ENCODE data around the gene DENND1A.
"Not testable (repeated sequence)": the region's sequence is repeated elsewhere in the genome, so short reads cannot be mapped to it uniquely, and the experiment has no call there.

The DENND1A gene

DNA sequence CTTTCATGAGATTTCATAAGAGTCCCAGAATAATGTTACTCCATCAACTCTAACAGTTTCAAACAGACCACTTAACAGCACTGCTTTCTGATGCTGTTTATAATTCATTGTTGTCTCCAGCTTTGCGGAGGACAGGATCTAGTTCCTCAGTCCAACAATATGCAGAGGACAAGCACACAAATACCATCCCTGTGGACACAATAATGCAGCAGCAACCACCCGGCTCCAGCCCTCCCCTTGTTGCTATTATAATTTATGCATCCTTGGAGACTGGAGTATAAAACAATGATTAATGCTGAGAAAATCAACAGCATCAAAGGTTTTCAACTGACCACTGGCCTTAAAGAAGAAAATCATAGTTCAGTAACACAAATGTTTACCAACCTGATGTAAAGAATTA, 108.3 kb downstream of the DENND1A start:
- no peak for DNase-seq (ENCODE audit: low read depth in 3 of 3, low spot score in 1 of 3)

DNA sequence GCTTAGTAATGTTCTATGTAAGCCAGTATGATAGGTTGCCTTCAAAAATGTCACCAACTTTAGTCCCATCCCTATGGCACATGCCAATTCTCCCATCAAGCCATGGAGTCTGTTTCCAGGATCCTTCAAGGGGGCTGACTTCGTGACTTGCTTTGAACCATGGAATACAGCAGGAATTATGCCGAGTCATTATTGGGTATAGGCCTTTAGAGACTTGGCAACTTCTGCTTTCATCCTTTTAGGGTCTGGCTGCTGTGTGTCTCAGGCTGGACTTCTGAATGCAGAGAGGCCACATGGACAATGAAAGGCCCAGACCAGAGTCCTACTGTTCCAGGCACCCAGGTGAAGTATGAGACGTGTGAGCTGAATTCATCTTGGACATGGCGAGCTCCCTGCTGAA, 109.8 kb downstream of the DENND1A start:
- DNase-seq (ENCODE audit: low read depth in 3 of 3, low spot score in 1 of 3), result no peak

DNA sequence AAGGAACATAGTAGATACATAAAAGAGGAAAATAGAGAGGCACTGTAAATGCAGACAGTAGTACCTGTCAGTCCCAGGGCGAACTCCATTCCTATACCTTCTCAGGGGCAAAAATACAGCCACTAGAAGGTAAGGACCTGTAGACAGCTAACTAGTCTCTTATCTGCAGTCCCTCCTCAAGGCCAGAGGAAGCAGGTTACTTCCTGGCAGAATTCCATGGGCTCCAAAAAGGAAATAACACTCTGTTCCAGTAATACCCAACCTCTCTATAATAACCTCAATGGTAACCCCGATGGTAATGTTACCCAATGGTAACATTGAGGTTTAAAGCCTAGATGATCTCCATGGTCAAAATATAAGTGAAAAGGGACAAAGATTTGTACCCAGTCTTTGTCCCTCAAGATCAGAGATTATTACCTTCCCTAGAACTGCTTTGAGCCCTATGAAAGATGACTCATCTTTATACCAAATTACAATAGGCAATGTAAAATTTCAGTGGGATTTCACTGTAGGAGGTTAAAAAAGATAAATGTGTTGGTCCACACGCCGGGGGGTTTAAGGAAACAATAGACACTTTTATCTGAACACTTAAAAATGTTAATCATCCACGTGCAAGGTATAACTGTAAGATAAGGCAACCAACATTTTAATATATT, 113.0 kb downstream of the DENND1A start:
- no peak for DNase-seq (ENCODE audit: low read depth in 3 of 3, low spot score in 1 of 3)

DNA sequence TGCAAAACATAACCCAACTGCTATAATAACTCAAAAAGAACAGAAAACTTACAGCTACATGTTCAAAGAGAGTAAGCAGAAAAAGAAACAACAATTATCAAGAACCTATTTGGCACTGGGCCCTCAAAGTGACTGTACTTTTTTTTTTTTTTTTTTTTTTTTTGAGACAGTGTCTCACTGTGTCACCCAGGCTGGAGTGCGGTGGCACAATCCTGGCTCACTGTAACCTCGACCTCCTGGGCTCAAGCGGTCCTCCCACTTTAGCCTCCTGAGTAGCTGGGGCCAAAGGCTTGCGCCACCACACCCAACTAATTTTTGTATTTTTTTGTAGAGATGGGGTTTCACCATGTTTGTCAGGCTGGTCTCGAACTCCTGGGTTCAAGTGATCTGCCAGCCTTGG, 114.1 kb downstream of the DENND1A start:
- DNase-seq (ENCODE audit: low read depth in 3 of 3, low spot score in 1 of 3), result not testable (repeated sequence)

DNA sequence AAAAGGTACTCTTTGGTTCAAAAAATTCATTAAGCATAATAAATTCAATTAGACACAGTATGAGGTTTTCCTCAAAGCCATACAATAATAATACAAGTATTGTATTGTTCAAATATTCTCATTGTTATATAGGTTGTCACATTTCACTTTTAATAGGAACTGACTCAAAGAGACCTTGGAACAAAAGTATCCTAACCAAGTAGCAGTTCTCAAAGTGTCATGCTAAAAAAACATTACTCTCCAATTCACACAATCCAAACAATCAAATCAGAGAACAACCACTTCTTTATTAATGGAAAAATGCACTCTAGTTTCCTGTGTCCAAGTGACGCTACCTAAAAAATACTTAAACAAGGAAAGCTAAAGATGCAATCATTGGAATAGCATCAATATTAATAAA, 115.4 kb downstream of the DENND1A start:
- no peak for DNase-seq (ENCODE audit: low read depth in 3 of 3, low spot score in 1 of 3)

DNA sequence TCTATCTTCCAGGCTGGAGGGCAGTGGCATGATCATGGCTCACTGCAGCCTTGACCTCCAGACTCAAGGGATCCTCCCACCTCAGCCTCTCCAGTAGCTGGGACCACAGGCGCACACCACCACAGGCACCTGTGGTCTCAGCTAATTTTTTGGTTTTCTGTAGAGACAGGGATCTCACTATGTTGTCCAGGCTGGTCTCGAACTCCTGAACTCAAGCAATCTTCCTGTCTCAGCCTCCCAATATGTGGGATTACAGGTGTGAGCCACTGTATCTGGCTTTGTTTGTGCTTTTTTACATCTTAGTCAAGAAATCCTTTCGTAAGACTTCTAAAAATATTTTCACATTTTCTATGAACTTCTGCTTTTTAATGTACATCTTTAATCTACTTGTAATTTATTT, 116.9 kb downstream of the DENND1A start:
- DNase-seq (ENCODE audit: low read depth in 3 of 3, low spot score in 1 of 3), result no peak

DNA sequence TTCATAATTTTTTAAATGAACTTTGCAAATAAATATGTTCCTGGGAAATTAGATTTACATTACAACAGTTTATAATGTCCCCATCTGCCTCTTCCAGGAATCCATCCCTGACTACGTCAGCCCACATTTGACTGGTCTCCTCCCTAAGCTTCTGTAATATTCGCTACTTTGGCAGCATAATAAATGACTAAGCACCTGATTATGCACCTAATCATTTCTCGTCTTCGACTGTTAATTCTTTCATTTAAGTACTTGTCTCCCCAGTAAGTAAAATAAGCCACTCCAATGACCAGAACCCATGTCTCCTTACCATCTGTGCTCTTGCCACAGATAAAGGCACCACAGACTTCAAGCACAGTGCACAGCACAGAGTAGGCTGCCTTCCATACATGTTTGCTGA, 122.7 kb downstream of the DENND1A start:
- DNase-seq (ENCODE audit: low read depth in 3 of 3, low spot score in 1 of 3), result no peak

DNA sequence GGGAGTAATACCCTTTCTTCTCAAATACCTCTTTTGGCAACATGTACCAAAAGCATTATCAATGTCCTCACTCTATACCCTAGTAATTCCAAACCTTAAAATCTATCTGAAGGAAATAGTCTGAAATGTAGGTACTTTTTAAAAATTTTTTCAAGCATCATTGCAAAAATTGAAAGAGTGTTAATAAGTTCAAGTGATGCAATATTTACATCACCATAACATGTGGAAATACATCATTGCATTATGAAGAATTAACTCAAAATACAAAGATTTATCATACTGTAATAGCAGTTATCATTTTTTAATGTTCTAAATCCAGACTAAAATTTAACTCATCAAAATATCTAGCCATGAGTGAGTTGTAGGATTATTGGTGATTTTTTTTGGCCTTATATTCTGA, 123.1 kb downstream of the DENND1A start:
- no peak for DNase-seq (ENCODE audit: low read depth in 3 of 3, low spot score in 1 of 3)

DNA sequence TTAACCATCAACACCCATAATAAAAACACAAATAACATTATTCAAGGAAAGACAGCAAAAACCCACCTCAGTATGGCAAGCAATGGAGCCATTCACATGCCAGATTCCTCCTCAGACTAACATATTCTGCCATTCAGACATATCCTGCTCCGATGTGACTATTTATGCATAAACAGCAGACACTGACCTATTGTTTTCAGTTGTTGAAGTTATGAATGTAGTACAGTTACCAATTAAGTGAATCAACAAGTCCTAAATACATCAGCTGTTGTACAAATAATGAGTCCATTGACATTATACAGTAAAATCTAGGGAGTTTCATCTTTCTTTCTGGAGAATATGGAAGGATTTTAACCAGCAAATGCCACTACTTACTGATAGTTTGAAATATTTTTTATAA, 131.7 kb downstream of the DENND1A start:
- no peak for DNase-seq (ENCODE audit: low read depth in 3 of 3, low spot score in 1 of 3)

DNA sequence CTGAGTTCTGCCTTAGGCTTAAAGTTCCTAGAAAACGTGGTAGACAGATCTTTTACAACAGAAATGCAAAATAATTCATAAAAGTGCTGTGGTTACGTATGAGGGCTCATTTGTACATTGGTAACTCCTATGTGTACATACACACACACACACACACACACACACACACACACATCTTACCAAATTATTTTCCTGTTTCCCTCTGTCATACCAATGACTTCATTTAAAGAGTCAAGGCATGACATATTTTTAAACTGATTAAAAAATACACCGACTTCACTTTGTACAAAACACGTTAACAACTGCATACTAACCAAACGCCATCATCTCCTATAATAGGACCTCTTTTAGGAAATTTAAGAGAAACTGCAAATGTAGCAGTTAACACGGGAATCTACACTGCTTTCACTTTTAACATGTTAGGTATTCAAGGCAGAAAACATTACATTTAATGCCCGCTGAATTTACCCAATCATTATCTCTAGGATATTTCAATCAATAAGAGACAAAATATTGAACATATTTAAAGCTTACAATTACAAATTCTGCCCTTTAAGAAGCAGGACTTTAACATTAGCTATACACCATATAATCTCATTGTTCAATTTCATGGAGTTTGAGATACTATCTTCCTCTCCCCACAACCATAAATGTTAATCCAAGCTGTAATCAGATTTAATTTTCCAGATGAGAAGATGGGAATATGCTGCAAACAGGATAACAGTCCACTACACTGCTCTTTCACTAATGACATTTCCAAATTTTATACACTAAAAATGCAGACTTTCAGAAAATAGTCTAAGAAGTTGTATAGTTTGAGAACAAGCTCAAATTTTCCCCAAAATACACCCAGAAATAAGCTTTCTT, 133.1 kb downstream of the DENND1A start:
- no peak for DNase-seq (ENCODE audit: low read depth in 3 of 3, low spot score in 1 of 3)

DNA sequence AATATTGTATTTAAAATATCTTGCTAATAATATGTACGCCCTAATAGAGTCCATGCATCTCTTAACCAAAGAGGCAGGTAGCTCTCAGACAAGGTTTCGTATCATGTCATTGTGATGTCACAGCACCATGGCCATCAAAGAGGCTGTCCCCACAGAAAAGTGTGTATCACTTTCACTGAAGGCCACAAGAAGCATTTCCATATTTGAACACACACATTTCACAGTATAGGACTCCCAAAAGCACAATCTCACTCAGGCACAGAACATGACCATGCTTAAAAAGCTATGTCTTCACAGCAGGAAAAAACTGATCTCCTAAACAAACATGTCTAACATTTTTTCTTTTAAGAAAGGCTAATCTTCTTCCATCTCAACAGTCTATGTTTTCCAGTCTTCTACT, 133.8 kb downstream of the DENND1A start:
- no peak for DNase-seq (ENCODE audit: low read depth in 3 of 3, low spot score in 1 of 3)

DNA sequence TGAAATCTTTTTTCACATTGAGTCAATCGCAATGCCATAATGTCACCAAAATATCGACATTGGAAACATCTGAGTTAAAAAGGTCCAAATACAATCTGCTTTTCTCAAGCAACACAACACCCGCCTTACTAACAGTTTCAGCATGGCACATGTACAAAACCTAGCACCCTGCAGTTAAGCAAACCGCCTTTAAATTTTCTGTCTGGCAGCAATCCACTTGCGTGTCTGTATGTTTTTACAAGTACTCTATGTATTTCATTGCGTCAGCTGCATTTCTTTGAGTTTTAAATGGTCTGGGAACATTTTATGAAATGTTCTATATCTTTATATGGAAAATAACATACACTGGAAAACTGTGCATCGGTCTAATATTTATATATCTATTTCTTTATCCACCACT, 134.6 kb downstream of the DENND1A start:
- DNase-seq (ENCODE audit: low read depth in 3 of 3, low spot score in 1 of 3), result no peak

DNA sequence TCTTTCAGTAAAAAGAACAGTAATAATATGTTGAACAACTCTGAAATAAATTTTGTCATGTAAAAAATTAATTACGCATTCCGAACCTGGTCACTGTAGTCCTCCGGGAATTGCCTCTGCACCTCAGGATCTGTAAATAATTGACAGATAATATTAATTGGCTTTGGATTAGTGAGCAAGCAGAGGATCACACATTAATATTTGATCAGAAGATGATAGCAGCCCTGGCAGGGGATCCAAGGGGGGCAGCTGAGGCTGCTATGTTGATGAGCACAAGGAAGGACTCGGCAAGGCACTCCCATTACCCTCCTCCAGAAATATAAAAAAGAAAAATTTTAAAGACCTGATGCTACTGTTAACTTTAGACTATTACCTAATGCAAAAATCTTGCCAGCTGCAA, 137.4 kb downstream of the DENND1A start:
- DNase-seq (ENCODE audit: low read depth in 3 of 3, low spot score in 1 of 3), result no peak

DNA sequence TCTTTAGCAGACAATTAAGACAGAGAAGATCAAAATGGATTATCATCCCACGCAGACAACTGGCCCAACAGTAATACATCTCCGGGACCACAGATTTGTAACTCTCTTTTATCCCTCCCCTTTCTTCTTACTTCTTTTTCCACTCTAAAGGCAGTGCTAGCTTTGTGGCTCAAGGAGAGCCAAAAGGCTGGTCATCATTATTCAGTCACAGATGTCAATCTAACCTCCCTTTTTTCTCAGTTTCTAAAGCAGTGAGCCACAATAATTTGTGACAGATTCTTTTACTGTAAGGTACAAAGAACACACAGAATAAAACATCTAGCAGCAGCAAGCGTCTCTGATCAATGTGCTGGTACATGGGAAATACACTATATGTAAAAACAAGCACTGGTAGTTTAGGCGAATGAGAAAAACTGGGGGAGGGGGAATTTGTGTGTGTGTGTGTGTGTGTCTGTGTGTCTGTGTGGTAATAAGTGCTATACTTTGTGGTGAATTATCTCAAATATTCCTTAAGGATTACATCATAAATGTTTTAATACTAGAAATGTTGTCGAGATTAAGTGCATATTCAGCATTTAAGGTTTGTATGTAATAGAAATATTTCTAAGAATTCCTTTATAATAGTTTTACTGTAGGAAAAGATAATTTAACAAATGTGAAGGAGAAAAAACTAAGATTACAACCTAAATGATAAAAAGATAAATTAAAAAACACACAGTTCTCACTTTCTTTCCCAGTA, 140.2 kb downstream of the DENND1A start:
- no peak for DNase-seq (ENCODE audit: low read depth in 3 of 3, low spot score in 1 of 3)

DNA sequence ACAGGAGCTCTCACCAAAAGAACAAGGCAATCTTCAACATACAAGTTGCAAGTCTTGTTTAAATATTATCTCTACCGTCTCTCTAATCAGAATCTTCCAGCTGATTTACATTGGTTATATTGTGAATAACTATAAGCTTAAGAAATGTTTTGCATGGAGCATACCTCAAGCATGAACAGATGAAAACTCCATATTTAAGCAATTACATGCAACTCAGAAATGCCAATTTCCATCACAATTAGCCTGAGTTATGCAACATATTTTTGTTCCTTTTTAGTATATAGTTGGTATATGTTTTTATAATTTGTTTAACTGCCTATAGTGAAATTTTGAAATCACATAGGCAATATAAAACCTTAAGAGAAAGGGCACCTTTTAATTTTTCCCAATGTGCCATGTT, 142.5 kb downstream of the DENND1A start:
- no peak for DNase-seq (ENCODE audit: low read depth in 3 of 3, low spot score in 1 of 3)

DNA sequence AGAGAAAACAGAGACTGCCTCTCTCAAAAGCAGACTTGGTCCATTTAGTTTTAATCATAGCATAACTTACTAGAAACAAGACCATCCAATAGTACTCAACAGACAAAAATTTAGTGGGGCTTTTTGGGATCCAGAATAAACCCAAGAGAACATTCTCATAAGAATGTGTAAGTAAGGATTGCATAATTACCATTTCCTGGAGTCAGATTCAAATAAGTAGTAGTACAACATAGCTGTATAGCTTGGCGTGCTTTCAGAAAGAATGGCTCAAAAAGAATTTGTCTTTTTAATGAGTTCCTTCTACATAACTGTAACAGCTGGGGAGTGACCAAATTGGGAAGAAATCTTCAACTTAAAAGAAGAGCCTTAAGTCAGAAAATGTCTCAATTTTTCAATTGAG, 145.4 kb downstream of the DENND1A start:
- no peak for DNase-seq (ENCODE audit: low read depth in 3 of 3, low spot score in 1 of 3)

DNA sequence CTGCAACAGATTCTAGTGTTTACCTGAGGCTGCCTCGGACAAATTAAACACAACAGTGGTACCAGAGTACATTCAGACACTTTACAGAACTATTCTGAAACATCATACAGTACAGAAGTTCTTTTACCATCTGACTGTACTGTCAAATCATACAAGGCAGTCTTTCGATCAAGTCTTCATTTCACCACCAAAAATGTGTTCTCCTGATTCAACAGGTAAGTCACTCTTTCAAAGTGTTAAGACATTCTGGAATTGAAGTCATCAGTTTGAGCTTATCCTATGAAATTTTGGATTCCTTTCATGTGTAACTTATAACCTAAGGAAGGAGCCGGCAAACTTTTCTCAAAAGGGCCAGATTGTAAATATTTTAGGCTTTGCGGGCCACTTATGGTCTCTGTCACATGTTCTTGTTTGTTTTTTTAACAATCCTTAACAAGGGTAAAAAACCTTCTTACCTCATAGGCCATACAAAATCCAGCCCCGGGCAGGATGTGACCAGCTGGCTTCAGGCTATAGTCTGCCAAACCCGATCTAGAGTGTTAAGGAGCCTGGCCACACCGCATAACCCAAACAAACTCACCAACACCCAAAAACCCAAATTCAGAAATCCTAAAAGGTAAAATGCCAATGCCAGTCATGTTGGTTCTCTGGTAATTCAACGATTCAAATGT, 151.6 kb downstream of the DENND1A start:
- no peak for DNase-seq (ENCODE audit: low read depth in 3 of 3, low spot score in 1 of 3)

DNA sequence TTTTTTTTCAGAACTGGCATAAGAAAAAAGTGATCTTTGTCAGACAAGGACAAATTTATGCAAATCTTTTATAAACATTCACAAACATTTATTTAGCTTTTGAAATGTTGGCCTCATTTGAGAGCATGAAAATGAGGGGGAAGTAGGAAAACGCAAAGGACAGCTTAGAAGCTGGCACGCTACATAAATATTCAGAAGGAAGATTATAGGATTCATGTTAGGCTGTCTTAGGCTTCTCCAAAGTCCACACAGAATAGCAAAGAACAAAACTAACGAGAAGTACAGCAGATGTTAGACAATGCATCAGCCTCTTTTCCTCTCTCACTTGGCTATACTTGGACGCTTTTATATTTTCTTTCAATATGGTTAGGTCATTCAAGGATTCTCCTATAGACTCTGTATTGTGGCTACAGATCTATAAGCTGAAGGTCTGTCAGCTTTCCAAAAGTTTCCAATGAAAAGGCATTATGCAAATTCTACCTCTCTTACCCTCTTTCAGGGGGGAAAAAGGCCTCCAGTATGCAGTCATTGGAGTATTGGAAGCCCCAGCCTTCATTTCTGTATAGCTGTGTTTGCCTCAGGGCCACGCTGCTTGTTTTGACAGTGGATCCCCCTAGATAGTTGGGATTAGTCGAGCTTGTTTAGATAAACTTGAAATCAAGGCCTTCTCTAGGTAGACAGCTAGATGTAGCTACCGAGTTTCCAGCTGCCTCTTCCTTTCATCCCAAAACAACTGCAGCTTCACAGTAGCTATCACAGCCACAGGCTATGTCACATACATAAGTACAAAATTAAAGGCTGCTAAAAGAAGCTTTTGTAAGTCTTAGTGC, 153.0 kb downstream of the DENND1A start:
- no peak for DNase-seq (ENCODE audit: low read depth in 3 of 3, low spot score in 1 of 3)

DNA sequence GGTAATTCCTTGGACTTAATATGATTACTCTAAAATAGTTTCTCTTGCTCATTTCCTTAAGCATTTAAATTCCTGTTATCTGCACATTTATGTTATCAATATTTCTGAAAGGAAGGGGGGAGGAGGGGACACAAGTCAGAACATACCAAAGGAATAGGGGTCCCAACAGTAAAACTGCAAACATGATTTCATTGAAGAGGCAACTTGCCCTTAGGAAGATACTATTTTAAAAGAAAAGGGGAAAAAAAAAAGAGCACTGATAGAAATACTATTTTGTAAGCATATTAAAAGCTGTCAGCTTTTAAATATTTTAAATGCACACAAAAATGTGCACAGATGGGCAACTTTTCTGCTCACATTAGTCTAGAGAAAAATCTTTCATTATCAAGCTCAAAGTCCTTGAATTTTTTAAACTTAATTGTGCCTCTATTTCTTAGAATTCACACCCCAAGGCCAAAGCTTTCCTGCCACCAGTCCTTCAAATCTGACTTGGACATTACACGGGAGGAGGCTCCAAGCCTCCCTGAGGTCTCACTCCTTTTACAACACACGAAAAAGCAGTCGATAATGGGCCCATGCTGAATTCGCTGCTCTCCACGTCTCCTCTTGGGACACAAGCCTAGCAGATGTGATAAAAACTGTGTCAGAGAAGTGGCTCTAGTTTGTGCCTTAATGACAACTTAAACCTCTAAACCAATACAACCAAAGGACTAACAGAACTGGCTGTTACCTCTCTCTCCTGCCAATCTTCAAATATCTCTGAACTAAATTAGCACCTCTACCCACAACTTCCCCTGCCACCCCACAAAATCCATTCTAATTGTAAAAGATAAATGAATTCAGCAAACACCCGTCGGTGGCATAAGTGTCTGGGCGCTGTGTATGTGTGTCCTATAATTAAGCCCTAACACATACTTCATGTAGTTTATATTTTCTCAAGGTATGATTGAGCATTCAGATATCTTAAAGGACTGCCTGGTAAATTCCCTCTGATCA, 154.3 kb downstream of the DENND1A start:
- no peak for DNase-seq (ENCODE audit: low read depth in 3 of 3, low spot score in 1 of 3)
